Erythroblast (primary cell): ENCODE results near the gene ACVR1B.

Source experiments
- GATA1 ChIP-seq: IDR thresholded peaks from 2 replicates; pipeline ENCODE4 v1.6.1; 2011; ENCODE audit warnings: low read depth, mild to moderate bottlenecking, control low read depth, low read length, moderate library complexity
- POLR2A ChIP-seq: IDR thresholded peaks from 2 replicates; pipeline ENCODE4 v1.6.1; 2011; ENCODE audit warnings: mild to moderate bottlenecking, low read length

GRCh38 chr12:51926718-51927117 lies 24.8 kb upstream of the ACVR1B start:
- no peak for TF ChIP-seq POLR2A
- no peak for TF ChIP-seq GATA1
